PFSK-1 (cell line): ENCODE measurements around the gene NAA38.

Experiments
- FOXP2 ChIP-seq: optimal IDR thresholded peaks from 2 replicates; pipeline ENCODE3; 2011; ENCODE audit warnings: borderline replicate concordance, control low read depth, inconsistent platforms; ENCODE audit not compliant: insufficient read depth; ENCODE audit errors: extremely low read length, extremely low read depth
- POLR2AphosphoS5 ChIP-seq: IDR thresholded peaks from 2 replicates; pipeline ENCODE4 v1.6.1; 2012; ENCODE audit warnings: low read depth, mild to moderate bottlenecking, control low read depth, low read length, moderate library complexity
- SIN3A ChIP-seq: IDR thresholded peaks from 2 replicates; pipeline ENCODE4 v1.6.1; 2012; ENCODE audit warnings: mild to moderate bottlenecking, low read length, moderate library complexity, borderline replicate concordance; ENCODE audit not compliant: insufficient read depth
- TAF1 ChIP-seq: IDR thresholded peaks from 2 replicates; pipeline ENCODE4 v1.6.1; 2012; ENCODE audit warnings: low read length, control low read depth, borderline replicate concordance; ENCODE audit not compliant: insufficient read depth
- TF ChIP-seq, protein P1 (sequence below), 2 experiments: IDR thresholded peaks; 2 replicates each; pipeline versions ENCODE4 v1.6.1 to v1.8.0; 2011 to 2012; ENCODE audit warnings: low read depth in 2 of 2, low read length in 2 of 2, control low read depth in 1 of 2, inconsistent platforms in 1 of 2, mild to moderate bottlenecking in 1 of 2, moderate library complexity in 1 of 2; ENCODE audit not compliant: insufficient read depth in 1 of 2

Gene NAA38

GRCh38 chr17:7894866-7895265 is 37.5 kb upstream of the NAA38 start:
- TF ChIP-seq POLR2AphosphoS5: no peak
- TF ChIP-seq TAF1: no peak
- TF ChIP-seq FOXP2: no peak
- TF ChIP-seq, protein P1, sequence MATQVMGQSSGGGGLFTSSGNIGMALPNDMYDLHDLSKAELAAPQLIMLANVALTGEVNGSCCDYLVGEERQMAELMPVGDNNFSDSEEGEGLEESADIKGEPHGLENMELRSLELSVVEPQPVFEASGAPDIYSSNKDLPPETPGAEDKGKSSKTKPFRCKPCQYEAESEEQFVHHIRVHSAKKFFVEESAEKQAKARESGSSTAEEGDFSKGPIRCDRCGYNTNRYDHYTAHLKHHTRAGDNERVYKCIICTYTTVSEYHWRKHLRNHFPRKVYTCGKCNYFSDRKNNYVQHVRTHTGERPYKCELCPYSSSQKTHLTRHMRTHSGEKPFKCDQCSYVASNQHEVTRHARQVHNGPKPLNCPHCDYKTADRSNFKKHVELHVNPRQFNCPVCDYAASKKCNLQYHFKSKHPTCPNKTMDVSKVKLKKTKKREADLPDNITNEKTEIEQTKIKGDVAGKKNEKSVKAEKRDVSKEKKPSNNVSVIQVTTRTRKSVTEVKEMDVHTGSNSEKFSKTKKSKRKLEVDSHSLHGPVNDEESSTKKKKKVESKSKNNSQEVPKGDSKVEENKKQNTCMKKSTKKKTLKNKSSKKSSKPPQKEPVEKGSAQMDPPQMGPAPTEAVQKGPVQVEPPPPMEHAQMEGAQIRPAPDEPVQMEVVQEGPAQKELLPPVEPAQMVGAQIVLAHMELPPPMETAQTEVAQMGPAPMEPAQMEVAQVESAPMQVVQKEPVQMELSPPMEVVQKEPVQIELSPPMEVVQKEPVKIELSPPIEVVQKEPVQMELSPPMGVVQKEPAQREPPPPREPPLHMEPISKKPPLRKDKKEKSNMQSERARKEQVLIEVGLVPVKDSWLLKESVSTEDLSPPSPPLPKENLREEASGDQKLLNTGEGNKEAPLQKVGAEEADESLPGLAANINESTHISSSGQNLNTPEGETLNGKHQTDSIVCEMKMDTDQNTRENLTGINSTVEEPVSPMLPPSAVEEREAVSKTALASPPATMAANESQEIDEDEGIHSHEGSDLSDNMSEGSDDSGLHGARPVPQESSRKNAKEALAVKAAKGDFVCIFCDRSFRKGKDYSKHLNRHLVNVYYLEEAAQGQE (IDR thresholded peaks at IDR 0.05; ENCODE audit: insufficient read depth in 1 of 2, low read depth in 2 of 2, low read length in 2 of 2): no peak
- no peak for TF ChIP-seq SIN3A

DNA sequence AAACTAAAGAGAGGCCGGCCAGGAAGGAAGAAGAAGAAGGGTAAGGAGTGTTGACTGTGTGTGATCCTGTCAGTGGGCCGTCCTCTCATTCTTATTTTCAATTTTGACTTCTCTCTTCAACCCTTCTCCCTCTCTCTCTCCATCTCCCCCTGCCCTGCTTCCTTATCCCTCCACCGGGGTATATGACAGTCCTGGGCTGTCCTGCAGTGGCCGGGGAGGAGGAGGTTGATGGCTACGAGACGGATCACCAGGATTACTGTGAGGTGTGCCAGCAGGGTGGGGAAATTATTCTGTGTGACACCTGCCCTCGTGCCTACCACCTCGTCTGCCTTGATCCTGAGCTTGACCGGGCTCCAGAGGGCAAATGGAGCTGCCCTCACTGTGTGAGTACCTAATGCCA is 36.9 kb upstream of the NAA38 start:
- TF ChIP-seq SIN3A (no peak), POLR2AphosphoS5 (no peak), FOXP2 (no peak), TAF1 (no peak)
- TF ChIP-seq, protein P1 (IDR thresholded peaks at IDR 0.05; ENCODE audit: insufficient read depth in 1 of 2, low read depth in 2 of 2, low read length in 2 of 2): no peak

DNA sequence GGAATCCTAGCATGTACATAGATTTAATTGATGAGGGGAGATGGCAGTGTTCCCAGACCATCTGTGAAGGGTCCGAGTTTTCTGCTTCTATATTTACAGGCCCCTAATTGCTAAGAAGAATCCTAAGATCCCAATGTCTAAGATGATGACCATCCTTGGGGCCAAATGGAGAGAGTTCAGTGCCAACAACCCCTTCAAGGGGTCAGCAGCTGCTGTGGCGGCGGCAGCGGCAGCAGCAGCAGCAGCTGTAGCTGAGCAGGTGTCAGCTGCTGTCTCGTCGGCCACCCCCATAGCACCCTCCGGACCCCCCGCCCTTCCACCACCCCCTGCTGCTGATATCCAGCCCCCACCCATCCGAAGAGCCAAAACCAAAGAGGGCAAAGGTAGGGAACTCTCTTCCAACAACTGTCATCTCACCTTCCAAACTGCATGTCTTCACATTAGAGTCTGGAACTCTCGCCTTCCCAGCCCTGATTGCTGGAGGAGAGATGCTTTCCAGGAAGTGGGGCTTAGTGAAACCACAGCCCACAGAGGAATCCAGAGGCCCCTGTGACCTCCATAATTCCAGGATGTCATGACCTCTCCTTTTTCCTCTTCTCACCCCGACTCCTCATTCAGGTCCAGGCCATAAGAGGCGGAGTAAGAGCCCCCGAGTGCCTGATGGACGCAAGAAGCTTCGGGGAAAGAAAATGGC is 36.0 kb upstream of the NAA38 start:
- no peak for TF ChIP-seq SIN3A
- no peak for TF ChIP-seq TAF1
- TF ChIP-seq, protein P1 (IDR thresholded peaks at IDR 0.05; ENCODE audit: insufficient read depth in 1 of 2, low read depth in 2 of 2, low read length in 2 of 2): no peak
- no peak for TF ChIP-seq FOXP2
- TF ChIP-seq POLR2AphosphoS5: no peak

GRCh38 chr17:7889166-7889955 is 32.0 kb upstream of the NAA38 start:
- TF ChIP-seq FOXP2 (peak; percentile 91), POLR2AphosphoS5 (peak; percentile 77), TAF1 (no peak), SIN3A (peak; percentile 89; the same call in 1 of the 2 replicates)
- TF ChIP-seq, protein P1 (IDR thresholded peaks at IDR 0.05; ENCODE audit: insufficient read depth in 1 of 2, low read depth in 2 of 2, low read length in 2 of 2): 0 out of 4 replicates have a peak, but pooled peaks of 1 of the 2 experiments have one; percentile 13
